CD8-positive, alpha-beta memory T cell (primary cell): ENCODE results near the gene FRMD4B. TPM values are rescaled to one million over a fixed set of nuclear protein-coding genes. Genes with fewer than 3 reads are reported as not detected.

Source experiments
- CTCF ChIA-PET: fragments of 350-600 bp; sonication (Branson Sonifier 250); formaldehyde crosslinking; loops from one replicate; lab custom pipeline; 2021; ENCODE audit warnings: antibody characterized with exemption; lab: Charles Lee
- POLR2A ChIA-PET: fragments of 350-600 bp; sonication (Branson Sonifier 250); formaldehyde crosslinking; loops from one replicate; lab custom pipeline; 2021; ENCODE audit warnings: antibody characterized with exemption; lab: Charles Lee
- DNase-seq, 5 donors: peaks; one replicate each; pipeline versions ENCODE4 v3.0.0 to v3.0.0-alpha.2; 2020 to 2022; ENCODE audit warnings: mixed read lengths in 1 of 5
- H3K27ac ChIP-seq: one replicate; pipeline ENCODE4 v1.7.0; 2013; ENCODE audit warnings: low read depth, mild to moderate bottlenecking, low read length, moderate library complexity
- H3K27me3 ChIP-seq: 2 replicates; pipeline ENCODE4 v1.7.0; 2013; ENCODE audit warnings: low read length, mild to moderate bottlenecking; ENCODE audit not compliant: insufficient read depth, poor library complexity, severe bottlenecking
- H3K36me3 ChIP-seq: 2 replicates; pipeline ENCODE4 v1.7.0; 2013; ENCODE audit warnings: mild to moderate bottlenecking, low read length, moderate library complexity; ENCODE audit not compliant: insufficient read depth
- H3K4me1 ChIP-seq: 2 replicates; pipeline ENCODE4 v1.7.0; 2013; ENCODE audit warnings: mild to moderate bottlenecking, low read length, moderate library complexity; ENCODE audit not compliant: insufficient read depth
- H3K4me3 ChIP-seq: 2 replicates; pipeline ENCODE4 v1.7.0; 2013; ENCODE audit warnings: mild to moderate bottlenecking, low read length
- H3K9me3 ChIP-seq: 2 replicates; pipeline ENCODE4 v1.7.0; 2013; ENCODE audit warnings: mild to moderate bottlenecking, low read length
- H3K27ac Mint-ChIP-seq, 8 donors: one replicate each; pipeline ENCODE4 v1.8.0; 2020 to 2021; ENCODE audit warnings: mixed read lengths in 8 of 8, mild to moderate bottlenecking in 6 of 8, inconsistent platforms in 3 of 8, moderate library complexity in 3 of 8
- H3K27me3 Mint-ChIP-seq, 2 donors: one replicate each; pipeline ENCODE4 v1.8.0; 2020 to 2021; ENCODE audit warnings: mixed read lengths in 2 of 2, mild to moderate bottlenecking in 1 of 2, moderate library complexity in 1 of 2
- H3K36me3 Mint-ChIP-seq, 3 donors: one replicate each; pipeline ENCODE4 v1.8.0; 2020 to 2021; ENCODE audit warnings: mixed read lengths in 3 of 3, inconsistent platforms in 1 of 3, mild to moderate bottlenecking in 1 of 3
- H3K4me1 Mint-ChIP-seq, 3 donors: one replicate each; pipeline ENCODE4 v1.8.0; 2020 to 2021; ENCODE audit warnings: mixed read lengths in 3 of 3, inconsistent platforms in 1 of 3, mild to moderate bottlenecking in 1 of 3
- H3K4me3 Mint-ChIP-seq, 7 donors: one replicate each; pipeline ENCODE4 v1.8.0; 2020 to 2021; ENCODE audit warnings: mixed read lengths in 7 of 7, mild to moderate bottlenecking in 6 of 7, moderate library complexity in 4 of 7, inconsistent platforms in 2 of 7
- H3K9me3 Mint-ChIP-seq, 5 donors: one replicate each; pipeline ENCODE4 v1.8.0; 2020 to 2022; ENCODE audit warnings: mixed read lengths in 5 of 5, mild to moderate bottlenecking in 3 of 5, moderate library complexity in 2 of 5, inconsistent platforms in 1 of 5
- polyA plus RNA-seq: library from polyadenylated mRNA; unstranded; fragments of 300-500 nt; fragmentation: Illumina TruSeq; gene quantifications from one replicate; pipeline ENCODE4 v1.2.3, GENCODE V29; 2021
- total RNA-seq, 2 experiments: library from RNA; stranded (reverse); gene quantifications; one replicate each; pipeline ENCODE4 v1.2.3, GENCODE V29; 2021

The FRMD4B gene
- total and polyA plus RNA-seq, 3 experiments from 2014 or later = 3.0 to 41.1 (median 40.3) TPM

DNA sequence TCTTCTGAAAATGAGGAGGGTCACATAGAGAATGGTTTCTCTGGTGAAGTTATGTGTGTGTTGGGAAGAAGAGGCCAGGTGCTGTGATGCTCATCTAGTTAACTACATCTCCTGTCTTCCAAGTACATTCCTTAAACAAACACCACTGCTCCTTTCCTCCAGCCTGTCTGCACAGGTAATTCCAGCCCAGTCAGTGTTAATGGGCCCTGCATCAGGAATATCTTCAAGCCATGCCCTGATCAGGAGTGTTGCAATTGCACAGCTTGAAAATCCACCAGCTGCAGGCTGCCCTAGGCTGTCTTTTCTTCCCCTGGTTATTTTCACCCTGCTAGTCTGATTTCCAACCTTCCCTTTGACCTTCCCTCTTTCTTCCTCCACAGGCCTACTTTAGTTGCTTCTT is 221.6 kb downstream of the FRMD4B start:
- Mint-ChIP-seq H3K27me3 (peaks cover 4% of the 10 kb centered on the region in 2 donors), H3K27ac (peak overlapping the region in 2 of 8 donors; percentile 26 to 69), H3K4me3 (no peak overlapping the region), H3K9me3 (no peaks in the 10 kb centered on the region), H3K4me1 (peaks cover 3 to 9% (median 4%) of the 10 kb centered on the region in 3 donors), H3K36me3 (no peaks in the 10 kb centered on the region)
- H3K27me3 ChIP-seq = no peaks in the 10 kb centered on the region
- H3K4me1 ChIP-seq = no peaks in the 10 kb centered on the region
- ChIA-PET POLR2A (no interaction called here), CTCF (interaction anchor here (12.0 kb wide), 1 partner anchor 144 kb away, joined by 244 read pairs; no protein-coding TSS in a partner anchor)
- no peak overlapping the region for H3K4me3 ChIP-seq
- H3K9me3 ChIP-seq = no peaks in the 10 kb centered on the region
- DNase-seq = no peak
- no peaks in the 10 kb centered on the region for H3K36me3 ChIP-seq
- no peak overlapping the region for H3K27ac ChIP-seq

DNA sequence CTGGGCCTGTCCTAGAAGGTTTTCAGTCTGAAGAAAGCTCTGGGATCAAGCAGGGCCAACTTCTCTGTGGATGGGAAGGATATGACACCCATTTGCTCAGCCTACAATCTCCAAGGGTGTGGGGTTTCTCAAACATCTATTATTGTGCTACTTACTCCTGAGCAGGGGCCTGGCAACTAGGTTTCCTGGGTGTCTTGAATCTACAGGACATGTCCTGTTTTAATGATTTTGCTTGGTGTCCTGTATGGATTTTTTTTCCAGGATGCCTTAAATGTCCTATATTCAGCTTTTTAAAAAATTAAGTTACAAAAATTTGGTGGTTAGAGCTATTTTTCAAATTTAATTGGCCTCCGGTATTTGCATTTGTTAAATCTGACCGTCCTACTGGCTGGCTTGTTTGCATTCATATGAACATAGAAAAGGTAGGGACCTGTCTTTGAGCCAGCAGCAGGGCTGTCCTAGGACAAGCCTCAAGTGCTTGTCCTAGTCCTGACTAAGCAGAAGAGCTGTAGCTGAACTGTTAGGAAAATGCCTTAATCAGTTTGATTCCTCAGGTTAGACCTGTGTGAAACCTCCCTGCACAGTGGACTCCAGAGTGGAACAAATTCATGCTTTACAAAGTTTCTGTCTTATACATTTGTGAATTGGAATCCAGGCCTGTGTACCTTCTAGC is 223.4 kb downstream of the FRMD4B start:
- H3K27ac ChIP-seq = no peak overlapping the region
- Mint-ChIP-seq H3K36me3 (no peaks in the 10 kb centered on the region), H3K27ac (no peak overlapping the region), H3K9me3 (no peaks in the 10 kb centered on the region), H3K4me3 (no peak overlapping the region), H3K27me3 (peaks cover 5 to 6% of the 10 kb centered on the region in 2 donors), H3K4me1 (peaks cover 3 to 9% (median 4%) of the 10 kb centered on the region in 3 donors)
- no peaks in the 10 kb centered on the region for H3K27me3 ChIP-seq
- ChIA-PET POLR2A (interaction anchor here (0.8 kb wide), 1 partner anchor 248 kb away, joined by 3 read pairs; no protein-coding TSS in a partner anchor), CTCF (interaction anchor here (1.0 to 12.0 kb wide), 21 partner anchors 8 to 249 kb away, joined by 3 to 244 read pairs (median 4); no protein-coding TSS in a partner anchor)
- H3K9me3 ChIP-seq = no peaks in the 10 kb centered on the region
- H3K4me3 ChIP-seq = no peak overlapping the region
- DNase-seq = no peak
- no peaks in the 10 kb centered on the region for H3K4me1 ChIP-seq
- no peaks in the 10 kb centered on the region for H3K36me3 ChIP-seq

DNA sequence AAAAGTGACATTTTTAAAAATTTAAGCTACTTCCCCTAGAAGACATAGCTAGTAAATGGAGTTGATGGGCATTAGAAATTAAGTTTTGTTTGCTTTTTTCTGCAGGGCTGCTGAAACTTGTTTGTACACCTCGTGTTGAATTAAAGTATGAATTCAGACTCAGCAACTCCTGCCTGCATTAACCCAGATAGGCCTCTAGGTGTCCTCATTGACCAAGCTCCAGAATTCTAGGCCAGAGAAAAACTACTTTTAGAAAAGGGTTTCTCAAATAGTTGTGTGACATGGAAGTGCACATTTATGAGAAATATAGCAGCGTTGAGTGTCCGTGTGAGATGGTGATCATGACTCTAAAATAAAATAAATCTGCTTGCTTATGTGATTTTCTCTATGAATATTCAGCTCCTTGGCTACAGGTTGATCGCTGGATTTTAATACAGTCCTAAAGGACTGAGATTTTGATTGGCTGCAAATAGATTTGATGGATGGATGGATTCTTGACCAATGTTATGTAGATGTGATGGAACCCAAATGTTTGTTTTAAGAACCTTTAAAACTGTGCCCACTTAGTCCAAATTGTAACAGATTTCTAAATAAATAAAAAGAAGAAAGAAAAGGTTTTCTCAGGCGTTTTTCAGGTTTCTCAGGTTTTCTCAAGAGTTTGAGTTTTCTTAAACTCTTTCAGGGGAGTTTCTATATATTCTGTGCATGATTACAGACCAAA is 224.1 kb downstream of the FRMD4B start:
- CTCF ChIA-PET = interaction anchor here (0.7 to 12.0 kb wide), 37 partner anchors 9 to 250 kb away, joined by 3 to 244 read pairs (median 3); no protein-coding TSS in a partner anchor
- peak overlapping the region in 1 of 8 donors; percentile 5 for H3K27ac Mint-ChIP-seq
- DNase-seq = peak in 4 of 5 donors; percentile 6 to 56 (median 44)

DNA sequence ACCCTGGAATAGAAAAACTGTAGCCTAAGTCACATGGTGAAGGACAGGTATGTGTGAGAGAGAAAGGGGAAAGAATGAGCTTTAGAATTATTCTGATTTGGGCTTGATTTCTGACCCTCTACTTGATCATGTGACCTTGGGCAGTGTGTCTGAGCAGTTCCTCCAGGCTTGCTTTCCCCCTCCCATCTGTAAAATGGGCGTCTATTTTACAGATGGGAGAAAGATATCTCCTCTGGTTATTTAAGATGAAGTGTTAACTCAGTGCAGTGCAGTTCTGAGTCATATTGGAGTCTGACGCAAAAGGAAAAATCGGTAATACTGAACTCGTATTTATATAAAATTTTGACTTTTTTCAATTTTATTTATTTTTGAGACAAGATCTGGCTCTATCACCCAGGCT is 225.4 kb downstream of the FRMD4B start:
- H3K4me3 Mint-ChIP-seq = no peak overlapping the region
- H3K27me3 ChIP-seq = no peaks in the 10 kb centered on the region
- DNase-seq = no peak
- H3K9me3 ChIP-seq = no peaks in the 10 kb centered on the region
- no peaks in the 10 kb centered on the region for H3K36me3 ChIP-seq
- ChIA-PET POLR2A (no interaction called here), CTCF (interaction anchor here (0.5 to 12.0 kb wide), 11 partner anchors 21 to 250 kb away, joined by 3 to 244 read pairs (median 4); no protein-coding TSS in a partner anchor)
- H3K27ac Mint-ChIP-seq = no peak overlapping the region
- no peaks in the 10 kb centered on the region for H3K36me3 Mint-ChIP-seq
- no peaks in the 10 kb centered on the region for H3K9me3 Mint-ChIP-seq
- peaks cover 9 to 15% of the 10 kb centered on the region in 2 donors for H3K27me3 Mint-ChIP-seq
- peaks cover 3 to 9% (median 4%) of the 10 kb centered on the region in 3 donors for H3K4me1 Mint-ChIP-seq
- H3K27ac ChIP-seq = no peak overlapping the region
- no peaks in the 10 kb centered on the region for H3K4me1 ChIP-seq
- no peak overlapping the region for H3K4me3 ChIP-seq

More for the DNA sequence above, 224.1 kb downstream of the FRMD4B start:
- no peak overlapping the region for H3K4me3 ChIP-seq
- H3K36me3 ChIP-seq = no peaks in the 10 kb centered on the region
- no peaks in the 10 kb centered on the region for H3K36me3 Mint-ChIP-seq
- H3K4me3 Mint-ChIP-seq = no peak overlapping the region
- H3K27ac ChIP-seq = no peak overlapping the region
- H3K9me3 Mint-ChIP-seq = no peaks in the 10 kb centered on the region
- peaks cover 3 to 9% (median 4%) of the 10 kb centered on the region in 3 donors for H3K4me1 Mint-ChIP-seq
- no peaks in the 10 kb centered on the region for H3K4me1 ChIP-seq
- no peaks in the 10 kb centered on the region for H3K27me3 ChIP-seq
- POLR2A ChIA-PET = no interaction called here
- H3K27me3 Mint-ChIP-seq = peaks cover 8 to 11% of the 10 kb centered on the region in 2 donors
- H3K9me3 ChIP-seq = no peaks in the 10 kb centered on the region

DNA sequence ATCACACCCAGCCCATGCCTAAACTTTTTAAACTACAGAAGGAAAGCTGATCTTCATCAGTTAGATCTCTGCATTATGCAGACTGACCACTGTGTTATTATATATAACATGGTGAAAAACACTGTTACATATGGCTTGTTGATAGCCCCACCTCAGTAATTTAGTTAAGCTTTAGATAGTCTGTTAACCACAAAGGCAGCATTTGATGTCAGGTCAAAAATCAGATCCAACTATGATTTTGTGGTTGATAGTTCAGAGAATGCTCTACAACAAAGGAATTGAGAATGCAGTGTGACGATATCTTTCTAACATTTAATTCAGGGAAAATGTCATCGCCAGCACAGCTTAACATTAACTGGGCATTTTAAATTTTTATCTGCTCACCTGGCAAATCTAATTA is 225.8 kb downstream of the FRMD4B start:
- H3K4me3 Mint-ChIP-seq = no peak overlapping the region

DNA sequence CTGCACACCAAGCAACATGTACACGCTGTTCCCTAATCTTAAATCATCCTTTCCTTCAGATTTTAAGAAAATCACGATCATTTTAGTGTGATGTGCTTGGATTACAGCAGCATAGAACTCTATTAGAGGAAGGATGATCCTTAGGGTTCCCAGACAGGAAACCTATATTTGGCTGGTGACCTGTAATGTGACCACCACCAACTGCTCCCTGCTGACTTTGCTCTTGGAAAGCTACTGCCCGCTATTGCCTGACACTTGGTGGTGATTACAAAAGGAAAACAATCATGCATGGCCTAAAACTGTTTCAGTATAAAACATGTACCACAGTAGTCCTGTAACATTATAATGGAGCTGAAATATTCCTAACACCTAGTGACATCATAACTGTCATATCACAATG is 236.3 kb downstream of the FRMD4B start:
- H3K27me3 Mint-ChIP-seq = peaks cover 0 to 4% of the 10 kb centered on the region in 2 donors
- H3K9me3 ChIP-seq = no peaks in the 10 kb centered on the region
- CTCF ChIA-PET = no interaction called here

More for the DNA sequence above, 225.8 kb downstream of the FRMD4B start:
- peaks cover 3 to 9% (median 4%) of the 10 kb centered on the region in 3 donors for H3K4me1 Mint-ChIP-seq
- H3K27me3 Mint-ChIP-seq = peaks cover 9 to 15% of the 10 kb centered on the region in 2 donors
- Histone ChIP-seq H3K9me3 (no peaks in the 10 kb centered on the region), H3K4me1 (no peaks in the 10 kb centered on the region), H3K4me3 (no peak overlapping the region), H3K36me3 (no peaks in the 10 kb centered on the region), H3K27ac (no peak overlapping the region), H3K27me3 (no peaks in the 10 kb centered on the region)
- H3K36me3 Mint-ChIP-seq = no peaks in the 10 kb centered on the region
- H3K9me3 Mint-ChIP-seq = no peaks in the 10 kb centered on the region
- POLR2A ChIA-PET = no interaction called here
- DNase-seq = no peak
- CTCF ChIA-PET = interaction anchor here (0.5 to 12.0 kb wide), 5 partner anchors 122 to 250 kb away, joined by 3 to 244 read pairs (median 14); no protein-coding TSS in a partner anchor
- H3K27ac Mint-ChIP-seq = no peak overlapping the region

DNA sequence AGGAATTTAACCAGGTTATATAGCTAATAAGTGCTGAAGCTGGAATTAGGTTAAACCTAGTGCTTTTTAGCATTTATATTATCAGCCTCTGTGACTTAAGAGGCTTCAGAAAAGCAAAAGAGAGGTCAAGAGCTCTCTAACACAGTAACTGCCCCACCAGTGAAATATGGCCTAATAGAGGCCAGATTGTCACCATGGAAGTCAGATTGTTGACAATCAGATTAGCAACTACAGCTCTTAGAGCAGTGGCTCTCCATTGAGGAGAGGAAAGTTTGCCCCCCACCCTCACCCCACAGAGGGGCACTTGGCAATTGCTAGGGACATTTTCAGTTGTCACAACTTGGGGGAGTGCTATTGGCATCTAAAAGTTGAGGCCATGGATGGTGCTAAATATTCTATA is 240.2 kb downstream of the FRMD4B start:
- Histone ChIP-seq H3K36me3 (no peaks in the 10 kb centered on the region), H3K27me3 (no peaks in the 10 kb centered on the region), H3K9me3 (no peaks in the 10 kb centered on the region), H3K4me1 (no peaks in the 10 kb centered on the region), H3K27ac (no peak overlapping the region), H3K4me3 (no peak overlapping the region)
- Mint-ChIP-seq H3K9me3 (no peaks in the 10 kb centered on the region), H3K4me3 (no peak overlapping the region), H3K4me1 (no peaks in the 10 kb centered on the region), H3K27me3 (peaks cover 1 to 3% of the 10 kb centered on the region in 2 donors), H3K27ac (peak overlapping the region in 1 of 8 donors; percentile 22), H3K36me3 (no peaks in the 10 kb centered on the region)
- POLR2A ChIA-PET = no interaction called here
- DNase-seq = no peak
- CTCF ChIA-PET = no interaction called here

More for the DNA sequence above, 236.3 kb downstream of the FRMD4B start:
- no peaks in the 10 kb centered on the region for H3K36me3 ChIP-seq
- H3K27me3 ChIP-seq = no peaks in the 10 kb centered on the region
- no peak overlapping the region for H3K4me3 ChIP-seq
- no peak overlapping the region for H3K27ac ChIP-seq
- Mint-ChIP-seq H3K4me1 (no peaks in the 10 kb centered on the region), H3K4me3 (no peak overlapping the region), H3K27ac (no peak overlapping the region), H3K9me3 (no peaks in the 10 kb centered on the region), H3K36me3 (no peaks in the 10 kb centered on the region)
- POLR2A ChIA-PET = no interaction called here
- no peaks in the 10 kb centered on the region for H3K4me1 ChIP-seq
- DNase-seq = no peak
